NCI-H345 (cell line): ENCODE data around the gene NEMP1.
"Not testable (repeated sequence)": the region's sequence is repeated elsewhere in the genome, so short reads cannot be mapped to it uniquely, and the experiment has no call there.

Source experiments
- DNase-seq: peaks from one replicate; lab custom pipeline; 2025; lab: John Stamatoyannopoulos, UW

Gene NEMP1

DNA sequence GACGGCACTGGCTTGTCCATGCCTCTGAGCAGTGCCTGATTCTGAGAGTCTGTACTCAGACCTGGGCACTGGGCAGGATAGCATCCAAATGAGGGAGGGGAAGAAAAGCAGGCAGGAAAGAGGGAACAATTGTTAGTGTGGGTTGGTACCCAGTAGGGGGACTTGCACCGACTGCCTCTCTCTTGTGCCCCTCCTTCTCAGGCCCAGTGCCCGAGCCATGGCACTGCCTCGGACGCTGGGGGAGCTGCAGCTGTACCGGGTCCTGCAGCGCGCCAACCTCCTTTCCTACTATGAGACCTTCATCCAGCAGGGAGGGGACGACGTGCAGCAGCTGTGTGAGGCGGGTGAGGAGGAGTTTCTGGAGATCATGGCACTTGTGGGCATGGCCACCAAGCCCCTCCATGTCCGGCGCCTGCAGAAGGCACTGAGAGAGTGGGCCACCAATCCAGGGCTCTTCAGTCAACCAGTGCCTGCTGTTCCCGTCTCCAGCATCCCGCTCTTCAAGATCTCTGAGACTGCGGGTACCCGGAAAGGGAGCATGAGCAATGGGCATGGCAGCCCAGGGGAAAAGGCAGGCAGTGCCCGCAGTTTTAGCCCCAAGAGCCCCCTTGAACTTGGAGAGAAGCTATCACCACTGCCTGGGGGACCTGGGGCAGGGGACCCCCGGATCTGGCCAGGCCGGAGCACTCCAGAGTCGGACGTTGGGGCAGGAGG is 12.5 kb upstream of the NEMP1 start:
- DNase-seq = no peak

DNA sequence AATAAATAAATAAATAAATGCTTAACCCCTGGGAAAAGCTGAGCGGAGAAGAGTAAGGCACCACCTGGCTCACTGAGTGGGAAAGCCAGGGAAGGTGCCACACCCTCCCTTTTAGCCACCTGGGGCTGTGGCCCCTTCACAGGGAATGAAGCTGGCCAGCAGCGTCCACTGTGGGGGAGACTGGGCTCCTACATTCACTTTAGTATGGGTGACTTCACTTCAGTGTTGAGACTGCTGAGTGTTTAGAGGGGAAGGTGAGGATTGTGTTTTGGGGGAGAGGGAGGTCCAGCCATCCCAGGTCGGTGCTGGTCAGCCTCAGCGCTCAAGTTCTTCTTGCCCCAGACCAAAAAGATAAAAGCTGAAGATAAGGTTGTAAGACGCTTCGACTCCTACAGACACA is 11.9 kb upstream of the NEMP1 start:
- no peak for DNase-seq

DNA sequence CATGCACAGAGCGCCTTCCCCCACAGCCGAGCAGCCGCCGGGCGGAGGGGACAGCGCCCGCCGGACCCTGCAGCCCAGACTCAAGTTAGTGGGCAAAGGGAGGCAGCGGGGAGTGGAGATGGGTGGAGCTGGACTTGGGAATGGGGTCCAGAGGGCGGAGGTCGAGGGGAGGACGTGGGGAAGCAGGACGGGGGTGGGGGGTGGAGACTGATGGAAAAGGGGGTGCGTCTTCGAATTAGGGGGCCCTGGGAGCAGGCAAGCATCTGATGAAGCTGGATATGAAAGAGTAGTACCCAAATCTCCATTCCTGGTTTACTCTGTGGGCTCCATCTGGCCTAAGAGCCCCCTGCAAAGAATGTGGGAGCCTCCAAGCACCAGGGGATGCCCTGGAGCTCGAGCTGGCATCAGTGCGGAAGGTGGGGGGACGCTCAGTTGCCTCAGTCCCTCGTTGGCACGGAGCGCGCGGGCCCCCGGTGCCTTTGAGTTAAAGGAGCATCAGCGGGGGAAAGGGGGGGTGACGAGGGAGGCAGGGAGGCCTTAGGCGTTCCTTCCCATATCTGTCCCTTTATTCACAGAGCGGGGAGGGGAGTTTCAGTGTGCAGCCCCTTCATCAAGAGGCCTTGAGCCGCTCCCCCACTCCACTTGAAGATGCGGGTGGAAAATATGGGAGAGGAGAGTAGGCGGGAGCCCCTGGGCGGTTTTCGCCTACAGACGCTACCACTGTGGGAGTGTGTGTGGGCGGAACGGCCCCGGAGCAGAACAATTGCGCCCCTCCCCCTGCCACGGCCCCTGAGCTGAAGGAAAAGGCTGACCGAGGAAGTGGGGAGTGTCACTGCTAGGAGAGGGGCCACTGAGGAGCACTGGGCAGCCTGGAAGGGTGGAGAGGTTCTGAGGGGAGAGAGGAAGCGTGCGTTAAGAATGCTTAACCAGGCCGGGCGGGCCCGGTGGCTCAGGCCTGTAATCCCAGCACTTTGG is 11.0 kb upstream of the NEMP1 start:
- DNase-seq = peak; percentile 6

DNA sequence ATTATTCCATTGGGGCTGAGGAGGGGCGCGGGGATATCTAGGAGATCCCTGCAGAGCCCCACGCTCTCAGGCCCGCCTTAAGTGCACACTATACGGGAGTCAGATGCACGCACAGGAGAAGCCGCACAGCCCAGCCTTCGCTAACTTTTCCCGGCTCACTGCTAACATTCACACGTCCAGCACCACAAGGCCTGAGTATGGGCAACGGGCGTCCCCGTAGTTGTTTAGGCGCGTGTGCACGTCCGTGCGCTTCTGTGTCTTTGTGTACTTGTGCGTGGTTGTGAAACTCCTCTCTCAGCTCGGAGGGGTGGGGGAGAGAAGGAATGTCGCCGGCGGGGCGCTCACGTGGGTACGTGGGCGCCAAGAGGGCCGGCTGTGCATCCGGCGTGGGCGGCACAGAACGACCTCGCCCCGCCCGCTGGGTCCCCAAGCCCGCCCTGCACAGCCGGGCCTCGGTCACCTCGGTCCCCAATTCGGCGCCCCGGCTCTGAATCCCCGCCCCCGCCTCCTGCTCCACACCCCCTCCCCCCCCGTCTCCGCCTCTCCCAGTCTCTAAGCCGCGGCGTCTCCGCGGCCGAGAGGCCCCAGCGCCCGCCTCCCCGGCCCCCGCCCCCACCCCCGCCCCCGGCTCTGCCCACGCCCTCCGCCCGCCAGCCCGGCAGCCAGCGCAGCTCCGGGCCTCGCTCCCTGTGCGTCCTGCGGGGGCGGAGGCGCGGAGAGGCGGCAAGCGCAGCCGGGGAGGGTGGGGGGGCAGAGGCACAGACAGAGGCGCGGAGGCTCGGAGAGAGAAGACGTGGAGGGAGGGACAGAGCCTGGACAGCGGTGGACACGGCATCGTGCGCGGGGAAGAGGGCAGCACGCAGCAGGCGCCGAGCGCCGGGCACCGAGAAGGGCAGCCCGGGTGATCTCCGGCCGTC is 10.0 kb upstream of the NEMP1 start, which contains the start of gene NAB2:
TSS of gene NAB2 (plus strand) at position 761 of the 917 bp plus-strand sequence. CDS start 158 bp downstream, outside the sequence.
- DNase-seq = peak; percentile 92

DNA sequence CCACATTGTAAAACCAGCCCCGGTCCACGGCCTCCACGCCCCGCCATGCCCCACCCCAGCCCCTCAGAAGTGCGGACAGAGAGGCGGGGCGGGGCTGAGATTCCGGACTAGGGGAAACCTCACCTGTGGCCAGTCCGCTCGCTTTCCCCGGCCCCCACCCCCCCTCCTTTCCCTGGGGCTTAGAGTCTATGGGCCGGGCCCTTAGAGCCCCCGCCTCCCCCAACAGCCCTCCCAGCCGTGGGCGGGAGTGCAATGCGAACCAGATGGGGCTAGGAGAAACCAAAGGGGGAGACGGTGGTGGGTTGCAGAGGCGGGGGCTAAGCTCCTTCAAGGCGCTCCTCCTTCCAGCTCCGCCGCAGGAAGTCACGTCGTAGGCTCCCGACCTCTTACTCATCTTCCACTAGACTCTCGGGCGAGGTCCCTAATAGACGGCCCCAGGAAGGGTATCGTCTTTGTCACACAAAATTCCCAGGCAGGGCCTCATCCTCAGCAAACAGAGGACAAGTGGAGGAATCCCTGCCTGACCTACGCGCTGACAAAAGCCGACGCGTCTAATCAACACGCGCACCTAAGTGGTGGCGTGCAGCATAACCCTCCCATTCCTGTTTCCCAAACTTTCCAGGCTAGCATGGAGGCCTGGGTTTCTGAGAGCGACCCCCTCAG is 9.2 kb upstream of the NEMP1 start:
- DNase-seq = peak; percentile 32

DNA sequence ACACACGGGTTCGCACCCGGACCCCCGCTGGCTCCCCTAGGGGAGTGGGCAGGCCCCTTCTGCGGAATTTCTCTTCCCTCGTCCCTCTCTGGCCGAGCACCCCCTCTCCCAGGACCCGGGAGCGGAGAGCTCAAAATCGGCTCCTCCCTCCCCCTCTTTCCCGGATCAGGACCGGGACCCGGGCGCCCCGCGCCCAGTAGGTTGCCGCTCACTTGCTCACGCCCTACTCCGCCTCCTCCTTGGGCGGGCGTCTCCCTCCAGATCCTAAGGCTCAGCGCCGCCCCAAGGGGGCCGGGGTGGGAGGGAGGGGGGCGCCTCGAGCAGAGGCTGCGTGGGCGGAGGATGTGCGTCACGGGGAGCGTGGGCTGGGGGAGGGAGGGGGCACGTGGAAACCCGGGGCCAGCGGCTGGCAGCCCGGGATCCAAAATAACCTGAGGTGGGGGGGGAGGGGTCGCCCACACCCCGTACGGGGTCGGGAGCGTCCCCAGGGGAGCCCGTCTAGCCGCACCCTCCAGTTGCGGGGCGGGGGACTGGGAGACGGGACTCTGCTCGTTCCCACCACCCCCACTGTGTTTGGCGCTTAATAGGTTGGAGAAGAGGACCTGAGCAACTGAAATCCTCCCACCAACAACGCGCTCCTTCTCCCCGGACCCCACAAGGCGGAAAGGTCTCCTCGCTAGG is 8.6 kb upstream of the NEMP1 start:
- DNase-seq = peak; percentile 33

DNA sequence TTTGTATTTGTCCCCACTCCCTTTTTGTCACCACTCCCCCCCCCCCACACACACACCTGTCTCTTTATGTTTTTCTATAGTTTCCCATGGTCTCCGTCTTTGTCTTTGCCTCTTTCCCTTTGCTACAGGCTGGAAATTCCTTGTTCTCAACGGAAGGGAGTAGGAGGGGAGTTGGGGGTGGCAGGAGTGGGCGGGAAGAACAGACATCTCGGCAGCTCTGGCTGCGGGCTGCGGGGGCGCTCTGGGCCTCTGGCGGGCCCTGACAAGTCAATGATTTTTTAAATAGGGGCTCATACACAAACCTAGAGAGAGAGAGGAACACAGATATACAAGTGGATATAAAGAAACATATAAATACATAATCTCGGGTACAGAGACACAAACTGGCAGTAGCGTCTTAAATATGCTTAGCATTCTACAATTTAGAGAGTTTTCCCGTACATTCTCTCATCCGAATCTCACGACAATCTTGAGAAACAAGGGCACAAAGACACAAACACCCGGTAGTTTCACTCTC is 8.0 kb upstream of the NEMP1 start:
- DNase-seq = no peak

DNA sequence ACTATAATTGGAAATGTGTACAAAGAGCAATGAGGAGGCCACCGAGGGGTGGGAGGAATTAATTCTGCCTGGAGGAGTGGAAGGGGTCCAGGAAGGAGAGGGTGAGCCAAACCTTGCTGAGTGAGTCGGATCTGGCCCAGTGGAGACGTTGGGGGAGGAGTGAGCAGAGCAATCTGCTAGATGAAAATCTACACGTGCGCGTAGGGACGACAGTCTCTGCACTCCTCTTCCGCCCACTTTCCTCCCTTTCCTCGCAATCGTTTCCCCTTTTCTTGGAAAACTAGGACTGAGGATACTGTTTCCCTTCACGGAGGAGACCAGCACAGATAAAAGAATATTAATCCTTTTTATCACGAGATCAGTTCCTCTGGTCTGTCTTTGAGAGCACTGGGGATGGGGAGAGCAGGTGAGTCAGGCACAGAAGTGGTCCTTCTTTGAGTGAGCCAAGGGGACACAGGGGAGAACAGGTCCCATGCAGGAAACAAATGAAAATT is 7.5 kb upstream of the NEMP1 start:
- DNase-seq = no peak

DNA sequence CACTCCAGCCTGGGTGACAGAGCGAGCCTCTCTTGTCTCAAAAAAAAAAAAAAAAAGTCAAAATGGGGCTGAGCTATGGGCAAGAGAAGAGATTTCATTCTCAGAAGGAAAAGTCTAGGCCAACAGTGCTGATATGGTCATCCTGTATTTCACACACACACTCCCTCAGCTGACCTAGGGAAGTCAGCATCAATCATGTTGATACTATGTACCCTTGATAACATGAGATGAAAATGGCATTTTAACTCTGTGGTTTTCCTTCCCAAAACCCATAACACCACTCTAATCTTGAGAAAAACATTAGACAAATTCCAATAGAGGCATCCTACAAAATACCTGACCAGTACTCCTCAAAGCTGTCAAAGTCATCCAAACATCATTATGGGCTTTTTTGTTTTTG is 2.3 kb upstream of the NEMP1 start:
- DNase-seq = no peak

DNA sequence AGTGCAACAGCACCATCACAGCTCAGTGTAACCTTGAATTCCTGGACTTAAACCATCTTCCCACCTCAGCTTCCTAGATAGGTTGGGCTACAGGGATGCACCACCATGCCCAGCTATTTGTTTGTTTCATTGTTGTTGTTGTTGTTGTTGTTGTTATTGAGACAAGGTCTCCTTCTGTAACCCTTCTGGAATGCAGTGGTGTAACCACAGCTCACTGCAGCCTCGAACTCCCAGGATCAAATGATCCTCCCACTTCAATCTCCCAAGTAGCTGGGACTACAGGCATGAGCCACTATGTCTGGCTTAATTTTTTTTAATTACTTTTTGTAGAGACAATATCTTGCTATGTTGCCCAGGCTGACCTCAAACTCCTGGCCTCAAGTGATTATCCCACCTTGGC is 1.2 kb upstream of the NEMP1 start:
- no peak for DNase-seq

DNA sequence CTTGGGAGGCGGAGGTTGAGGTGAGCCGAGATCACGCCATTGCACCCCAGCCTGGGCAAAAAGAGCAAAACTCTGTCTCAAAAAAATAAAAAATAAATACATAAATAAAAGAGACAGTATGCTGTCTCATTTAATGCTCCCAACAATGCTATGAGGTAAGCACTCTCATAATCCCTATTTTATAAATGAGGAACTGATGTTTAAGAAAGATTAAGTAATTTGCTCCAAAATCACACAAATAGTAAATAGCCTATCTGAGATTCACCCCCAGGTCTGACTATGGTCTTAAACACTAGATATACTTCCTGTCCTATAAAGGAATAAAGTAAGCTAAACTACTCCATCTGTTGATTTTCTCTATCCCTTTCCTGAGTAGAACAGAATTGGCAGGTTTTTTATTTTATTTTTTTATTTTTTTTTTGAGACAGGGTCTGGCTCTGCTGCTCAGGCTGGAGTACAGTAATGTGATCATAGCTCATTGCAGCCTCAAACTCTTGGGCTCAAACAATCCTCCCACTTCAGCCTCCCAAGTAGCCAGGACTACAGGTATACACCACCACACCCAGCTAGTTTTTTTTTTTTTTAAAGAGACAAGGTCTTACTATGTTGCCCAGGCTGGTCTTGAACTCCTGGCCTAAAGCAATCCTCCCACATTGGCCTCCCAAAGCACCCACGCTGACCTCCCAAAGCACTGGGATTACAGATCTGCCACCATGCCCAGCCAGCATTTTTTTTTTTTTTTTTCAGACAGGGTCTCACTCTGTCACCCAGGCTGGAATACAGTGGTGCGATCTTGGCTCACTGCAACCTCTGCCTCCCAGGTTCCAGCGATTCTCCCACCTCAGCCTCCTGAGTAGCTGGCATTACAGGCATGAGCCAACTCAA is 4.8 kb downstream of the NEMP1 start:
- DNase-seq = not testable (repeated sequence)

DNA sequence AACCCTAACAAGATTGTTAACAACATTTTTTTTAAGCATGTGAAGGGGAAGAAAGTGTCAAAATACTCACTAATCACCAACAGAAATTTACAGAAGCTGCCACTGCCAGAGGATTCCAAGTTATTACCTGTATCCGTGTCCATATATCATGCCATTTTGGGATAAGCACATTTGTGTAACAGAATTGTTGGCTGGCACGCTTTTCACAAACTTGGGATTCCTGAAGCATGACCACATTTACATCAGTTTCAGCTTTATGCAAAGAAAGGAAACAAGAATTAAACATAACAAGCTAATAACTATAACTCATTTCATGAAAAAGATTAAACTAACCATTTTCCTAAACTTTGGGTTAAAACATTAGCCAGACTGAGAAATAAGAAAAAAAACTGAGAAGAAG is 5.9 kb downstream of the NEMP1 start:
- DNase-seq = no peak

DNA sequence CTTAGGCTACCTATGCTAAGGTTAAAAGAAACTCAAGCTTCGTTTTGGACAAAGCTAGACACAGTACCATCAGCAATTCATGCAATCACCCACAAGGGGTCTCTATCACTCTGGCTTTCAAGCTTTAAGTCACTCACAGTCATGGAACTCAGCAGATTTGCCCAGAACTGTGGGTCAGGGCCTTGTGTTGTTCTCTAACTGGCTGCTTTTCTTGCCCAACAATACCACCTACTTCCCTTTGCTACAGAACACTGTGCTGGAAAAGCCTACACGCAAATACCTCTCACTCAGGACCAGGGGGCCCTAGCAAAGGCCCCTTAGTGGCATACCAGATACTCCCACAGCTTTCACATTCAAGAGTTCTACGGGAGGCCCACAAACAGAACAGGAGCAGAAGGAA is 9.1 kb downstream of the NEMP1 start:
- peak; percentile 58 for DNase-seq

DNA sequence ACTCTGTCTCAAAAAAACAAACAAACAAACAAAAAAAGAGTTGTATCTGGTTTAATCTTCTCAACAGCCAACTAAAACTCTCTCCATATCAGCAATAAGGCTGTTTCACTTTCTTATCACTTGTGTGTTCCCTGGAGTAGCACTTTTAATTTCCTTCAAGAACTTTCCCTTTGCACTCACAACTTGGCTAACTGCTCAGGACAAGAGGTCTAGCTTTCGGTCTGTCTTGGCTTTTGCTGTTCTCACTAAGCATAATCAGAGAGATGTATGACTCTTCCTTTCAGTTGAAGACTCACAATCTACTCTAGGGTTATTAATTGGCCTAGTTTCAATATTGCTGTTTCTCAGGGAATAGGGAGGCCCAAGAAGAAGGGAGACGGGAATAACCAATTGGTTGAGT is 12.3 kb downstream of the NEMP1 start:
- no peak for DNase-seq

DNA sequence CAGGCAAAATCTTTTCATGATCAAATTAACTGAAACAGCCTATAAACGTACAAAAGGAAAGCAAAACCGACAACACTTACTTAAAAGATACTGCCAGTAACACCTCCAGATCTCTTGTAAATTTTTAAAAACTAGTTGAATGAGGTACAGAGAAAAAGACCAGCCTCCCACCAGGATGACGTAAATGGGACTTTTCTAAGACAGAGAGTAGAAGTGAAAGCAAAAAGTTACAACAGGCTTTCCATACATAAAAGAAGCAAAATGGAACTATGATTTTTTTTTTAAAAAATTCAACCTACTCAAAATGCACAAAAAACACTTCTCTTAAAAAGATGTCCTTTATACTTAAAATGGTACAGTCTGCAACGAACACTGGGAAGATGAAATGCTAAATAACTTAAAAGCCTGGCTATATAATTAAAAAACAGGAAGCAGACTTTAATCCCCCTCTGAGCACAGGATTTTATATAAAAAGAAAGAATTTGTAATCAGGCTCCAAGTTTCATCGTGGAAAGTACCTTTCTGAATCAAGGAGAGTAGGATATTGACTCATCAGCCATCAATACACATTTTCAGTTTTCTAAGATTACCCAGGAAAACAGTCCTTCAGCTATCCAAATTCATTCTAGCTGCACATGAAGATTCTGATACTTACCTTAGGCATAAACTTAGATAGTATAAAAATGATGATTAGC is 14.5 kb downstream of the NEMP1 start:
- DNase-seq = no peak

DNA sequence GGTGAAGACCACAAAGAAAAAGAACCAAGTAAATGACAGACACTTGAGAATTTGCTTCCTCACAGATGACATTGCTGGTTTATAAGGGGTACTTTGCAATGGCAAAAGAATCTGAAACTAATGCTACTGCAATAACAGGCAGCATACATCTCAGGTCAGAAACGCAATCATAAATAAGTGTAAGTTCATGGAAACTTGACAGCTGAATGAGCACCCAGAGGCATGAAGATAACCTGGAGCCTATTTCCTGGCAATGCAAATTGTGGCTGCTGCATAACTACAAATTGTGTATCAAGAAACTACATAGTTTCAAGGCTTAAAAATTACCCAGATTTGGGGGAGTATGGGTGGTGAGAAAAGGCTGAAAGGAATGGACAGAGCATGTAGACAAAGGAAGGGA is 20.1 kb downstream of the NEMP1 start:
- DNase-seq = no peak

DNA sequence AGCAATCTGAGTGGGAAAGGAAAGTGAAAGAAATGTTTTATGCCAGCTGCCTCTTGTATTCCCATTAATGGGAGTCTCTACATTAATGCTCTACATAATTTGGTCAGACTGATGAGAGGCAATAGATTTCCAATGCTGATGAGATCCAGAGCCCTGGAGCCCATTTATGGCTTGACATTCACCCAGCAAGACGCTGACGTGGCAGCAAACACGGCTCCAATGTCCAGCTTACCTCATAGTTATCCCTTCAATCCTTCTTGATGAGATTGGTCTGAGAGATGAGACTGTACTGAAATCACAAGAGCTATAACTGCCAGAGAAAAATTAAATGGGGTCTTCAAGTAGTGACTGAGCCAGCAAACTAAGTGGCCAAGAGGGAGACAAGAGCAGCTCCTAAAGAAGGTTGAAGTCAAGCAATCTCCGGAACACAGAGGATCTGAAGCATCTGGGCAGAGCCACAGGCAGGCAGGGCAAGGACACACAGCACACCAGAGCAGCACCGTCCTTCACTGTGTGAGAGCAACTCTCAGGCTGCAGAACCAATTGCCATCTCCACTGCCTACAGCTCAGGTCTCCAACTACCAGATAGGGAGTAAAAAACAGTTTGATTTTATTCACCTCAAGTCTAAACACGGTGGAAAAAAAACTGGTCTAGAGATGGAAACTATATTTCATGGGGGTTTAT is 21.4 kb downstream of the NEMP1 start:
- no peak for DNase-seq

DNA sequence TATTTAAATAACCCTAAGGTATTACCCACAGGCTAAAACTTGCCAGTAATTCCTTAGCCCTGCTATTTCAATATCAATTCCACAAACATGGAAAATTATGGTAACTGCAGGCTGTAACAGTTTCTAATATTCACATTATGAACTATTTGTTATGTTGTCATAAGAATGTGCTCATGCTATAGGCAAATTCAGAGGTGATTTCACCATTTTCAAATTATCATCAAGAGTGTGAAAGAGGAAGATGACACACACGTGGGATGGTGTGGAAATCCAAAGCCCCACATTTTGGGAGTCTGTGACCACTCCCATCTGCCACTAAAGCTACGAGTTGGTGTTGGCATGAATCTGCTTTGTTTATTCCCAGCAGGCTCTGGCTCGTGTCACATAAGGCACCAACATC is 22.8 kb downstream of the NEMP1 start:
- DNase-seq = no peak
